HG03354 (cell line): ENCODE results near the gene PCDHGA3.
"Not testable (repeated sequence)": the region's sequence is repeated elsewhere in the genome, so short reads cannot be mapped to it uniquely, and the experiment has no call there.

Source experiments
- ATAC-seq: cut with Tn5 transposase; IDR thresholded peaks from one replicate; pipeline ENCODE4 v1.9.1; 2021; ENCODE audit warnings: mild to moderate bottlenecking; ENCODE audit not compliant: unreplicated experiment, poor library complexity, severe bottlenecking

Gene PCDHGA3

DNA sequence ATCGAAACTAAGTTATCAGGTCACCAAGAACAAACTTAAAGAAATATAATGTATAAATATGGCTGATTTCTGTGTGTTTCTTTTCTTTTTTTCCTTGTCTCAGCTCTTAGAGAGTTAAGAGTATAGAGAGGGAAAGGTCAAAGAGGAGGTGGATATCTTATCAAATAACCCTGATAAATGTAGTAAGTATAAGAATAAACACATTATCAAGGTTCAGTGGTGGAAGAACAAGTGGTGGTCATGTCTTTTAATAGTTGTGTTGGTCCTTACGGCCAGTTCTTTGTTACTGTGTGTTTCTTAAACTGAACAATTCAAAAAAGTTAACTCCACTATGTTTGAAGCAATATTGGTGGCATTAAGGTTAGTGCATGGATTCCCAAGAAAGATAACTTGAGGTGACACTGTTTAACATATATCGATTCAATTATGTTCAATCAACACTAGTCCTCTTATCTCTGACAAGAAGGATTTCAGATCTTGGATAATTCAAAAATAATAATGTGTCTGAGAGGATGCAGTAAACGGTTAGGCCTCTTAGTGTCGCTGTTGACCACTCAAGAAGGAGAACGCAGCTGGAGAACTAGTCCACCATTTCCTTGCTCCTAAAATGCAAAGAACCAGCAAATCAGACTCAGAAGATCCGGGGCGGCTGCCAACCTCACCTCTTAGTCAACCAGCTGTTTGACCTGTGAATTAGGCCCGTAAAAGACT, at the start of gene PCDHGA3:
Gene PCDHGA3 (plus strand): TSS at position 588 of the 711 bp plus-strand sequence. CDS start 205 bp downstream, outside the sequence.
- ATAC-seq, result no peak

GRCh38 chr5:141298376-141298775, 45.3 kb upstream of the PCDHGA3 start:
- ATAC-seq, result no peak

DNA sequence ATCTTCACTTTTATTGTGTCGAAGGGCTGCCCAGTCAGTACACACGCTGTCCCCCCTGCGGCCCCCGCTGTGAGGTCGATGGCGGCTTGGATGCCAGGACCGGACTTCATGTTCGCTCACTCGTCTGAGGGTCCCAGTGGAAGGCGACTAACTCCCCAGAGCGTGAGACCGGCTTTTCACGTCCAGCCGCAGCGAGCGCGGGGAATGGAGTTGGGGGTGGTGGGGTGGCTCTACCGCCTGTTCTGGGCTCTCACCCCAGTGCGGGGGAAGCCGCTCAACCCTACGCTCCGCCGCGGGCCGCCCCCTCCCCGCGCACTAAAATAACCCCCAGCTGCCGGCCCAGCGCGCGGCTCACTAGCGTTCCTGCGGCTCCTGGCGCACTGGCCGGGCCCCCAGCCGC, 39.9 kb upstream of the PCDHGA3 start, which contains the start of gene SLC25A2:
Gene SLC25A2 (minus strand): TSS at position 294 of the 400 bp plus-strand sequence. CDS start 184 bp downstream, at position 110.
- ATAC-seq, result no peak

DNA sequence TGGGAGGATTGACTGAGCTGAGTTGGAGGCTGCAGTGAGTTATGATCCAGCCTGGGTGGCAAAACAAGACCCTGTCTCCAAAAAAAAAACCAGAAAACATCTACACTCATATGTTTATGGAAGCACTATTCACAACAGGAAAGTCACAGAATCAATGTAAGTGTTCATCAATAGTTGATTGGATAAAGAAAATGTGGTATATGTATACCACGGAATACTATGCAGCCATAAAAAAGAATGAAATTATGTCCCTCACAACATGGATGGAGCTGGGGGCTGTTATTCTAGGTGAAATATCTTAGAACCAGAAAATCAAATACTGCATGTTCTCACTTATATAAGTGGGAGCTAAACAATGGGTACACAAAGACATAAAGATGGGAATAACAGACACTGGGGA, 37.0 kb upstream of the PCDHGA3 start:
- ATAC-seq, result no peak

GRCh38 chr5:141313711-141314110, 29.9 kb upstream of the PCDHGA3 start:
- no peak for ATAC-seq

DNA sequence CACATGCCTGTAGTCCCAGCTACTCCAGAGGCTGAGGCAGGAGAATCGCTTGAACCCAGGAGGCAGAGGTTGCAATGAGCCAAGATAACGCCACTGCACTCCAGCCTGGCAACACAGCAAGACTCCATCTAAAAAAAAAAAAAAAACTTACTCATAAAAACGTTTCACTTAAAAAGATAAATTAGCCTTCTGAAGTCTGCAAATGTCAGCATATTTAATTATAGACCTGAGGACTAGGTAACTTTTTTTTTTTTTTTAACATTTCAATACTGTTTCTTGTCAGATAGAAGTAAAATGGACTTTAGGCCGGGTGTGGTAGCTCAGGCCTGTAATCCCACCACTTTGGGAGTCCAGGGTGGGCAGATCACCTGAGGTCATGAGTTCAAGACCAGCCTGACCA, 26.7 kb upstream of the PCDHGA3 start:
- ATAC-seq, result not testable (repeated sequence)

- no peak for ATAC-seq
These were observed 24.4 kb upstream of the PCDHGA3 start for GRCh38 chr5:141319202-141319601.

DNA sequence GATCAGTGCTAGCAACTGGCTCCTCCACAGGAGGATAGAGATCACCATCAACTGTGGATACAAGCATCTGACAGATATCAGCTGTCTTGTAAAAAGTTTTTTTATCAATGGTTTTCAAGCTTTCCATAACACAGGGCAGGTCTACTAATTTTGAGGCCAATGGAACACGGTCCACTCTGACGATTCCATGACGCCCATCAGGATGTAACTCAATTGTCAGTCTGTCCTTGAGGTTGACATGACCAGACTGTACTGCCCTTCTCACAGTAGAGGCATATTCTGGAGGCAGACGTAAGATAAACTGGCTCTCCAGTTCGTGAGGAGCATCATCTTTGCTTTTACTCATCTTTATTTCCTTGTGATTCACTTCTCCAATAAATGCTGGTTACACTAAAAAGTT, 23.9 kb upstream of the PCDHGA3 start:
- no peak for ATAC-seq

DNA sequence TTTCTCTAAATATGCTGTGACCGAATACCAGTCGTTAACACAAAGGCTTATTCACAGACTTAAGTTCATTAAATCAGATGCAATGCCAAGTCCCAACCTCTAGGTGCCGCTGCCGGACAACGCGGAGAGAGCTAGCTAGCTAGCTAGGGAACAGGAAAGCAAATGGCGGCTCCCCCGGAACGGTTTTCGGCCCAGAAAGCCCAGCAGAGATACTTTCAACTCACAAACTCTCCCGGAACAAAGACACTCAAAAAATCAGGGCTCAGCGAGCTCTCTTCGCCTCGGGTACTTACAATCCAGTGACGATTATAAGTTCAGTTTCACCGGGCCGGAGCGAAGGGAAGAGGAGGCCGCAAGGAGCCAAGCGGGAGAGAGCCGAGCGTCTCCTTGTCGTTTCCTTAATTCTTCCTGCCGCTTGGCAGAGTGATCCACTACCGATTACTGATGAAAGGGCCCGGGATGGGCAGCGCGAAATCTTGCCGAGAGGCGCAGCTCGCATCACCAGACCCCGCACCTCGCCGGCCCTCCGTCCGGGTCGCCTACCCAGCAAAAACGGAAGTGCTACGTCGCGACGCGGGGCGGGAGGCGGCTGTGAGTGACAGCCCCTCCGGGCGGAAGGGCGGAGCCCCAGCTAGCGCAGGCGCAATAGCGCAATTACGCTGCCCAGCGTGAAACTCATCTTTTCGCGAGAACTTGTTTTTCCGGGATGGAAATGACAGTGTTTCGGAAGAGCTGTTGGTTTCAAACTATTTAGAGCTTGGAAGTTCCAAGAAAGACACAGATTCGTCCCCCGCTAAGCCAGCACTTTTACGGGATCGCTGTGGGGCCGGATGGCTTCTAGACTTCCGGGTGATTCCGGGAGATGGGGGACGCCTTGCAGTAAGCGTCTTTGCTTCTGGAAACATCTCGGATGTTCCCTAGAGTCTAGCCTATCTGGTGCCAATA, 23.1 kb upstream of the PCDHGA3 start, which contains the start of gene TAF7:
Gene TAF7 (minus strand): TSS at position 560 of the 945 bp plus-strand sequence. CDS start 740 bp downstream, outside the sequence.
- peak; percentile 96 for ATAC-seq

- no peak for ATAC-seq
These were observed 21.4 kb upstream of the PCDHGA3 start for GRCh38 chr5:141322261-141322660.

- ATAC-seq, result peak; percentile 91
These were observed 17.4 kb upstream of the PCDHGA3 start for GRCh38 chr5:141326088-141326854.

DNA sequence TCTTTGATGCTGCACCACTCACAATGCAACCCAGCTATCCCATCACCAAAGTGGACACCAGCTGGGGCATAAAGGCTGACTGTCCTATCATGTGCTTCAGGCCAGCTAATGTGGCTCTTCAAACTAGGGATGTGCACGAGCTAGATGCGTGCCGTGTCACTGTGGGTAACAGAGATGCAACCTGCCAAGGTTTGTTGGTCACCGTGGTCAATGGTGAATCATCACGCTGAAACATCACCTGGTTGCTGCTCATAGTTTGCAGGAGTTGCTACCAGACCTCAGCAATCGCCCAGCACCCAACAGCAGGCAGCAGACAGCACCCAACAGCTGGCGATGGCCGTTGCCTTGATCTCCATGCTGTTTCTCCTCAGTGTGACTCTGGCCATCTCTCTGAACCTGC, 15.4 kb upstream of the PCDHGA3 start:
- no peak for ATAC-seq

DNA sequence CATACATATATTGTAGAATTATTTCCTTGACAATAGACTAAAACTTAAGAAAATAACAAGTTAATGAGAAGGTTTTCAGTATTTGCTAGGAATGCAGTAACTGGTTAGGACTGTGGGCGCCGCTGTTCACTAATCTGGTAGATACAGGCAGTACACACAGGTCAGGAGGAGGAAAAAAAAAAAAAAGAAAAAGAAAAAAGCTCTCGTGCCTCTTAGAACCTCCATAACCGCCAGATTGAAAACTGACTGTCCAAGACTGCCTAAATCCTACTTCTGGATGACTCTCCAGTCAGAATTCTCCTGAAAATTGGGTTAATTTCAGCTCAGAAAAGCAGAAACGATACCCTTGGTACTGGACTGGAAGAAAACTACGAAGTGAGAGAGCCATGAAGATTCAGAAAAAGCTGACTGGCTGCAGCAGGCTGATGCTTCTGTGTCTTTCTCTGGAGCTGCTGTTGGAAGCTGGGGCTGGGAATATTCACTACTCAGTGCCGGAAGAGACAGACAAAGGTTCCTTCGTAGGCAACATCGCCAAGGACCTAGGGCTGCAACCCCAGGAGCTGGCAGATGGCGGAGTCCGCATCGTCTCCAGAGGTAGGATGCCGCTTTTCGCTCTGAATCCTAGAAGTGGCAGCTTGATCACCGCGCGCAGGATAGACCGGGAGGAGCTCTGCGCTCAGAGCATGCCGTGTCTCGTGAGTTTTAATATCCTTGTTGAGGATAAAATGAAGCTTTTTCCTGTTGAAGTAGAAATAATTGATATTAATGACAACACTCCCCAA, 13.1 kb upstream of the PCDHGA3 start, which contains the start of gene PCDHGA1:
Gene PCDHGA1 (plus strand): TSS at position 216 of the 782 bp plus-strand sequence.
- ATAC-seq, result no peak

DNA sequence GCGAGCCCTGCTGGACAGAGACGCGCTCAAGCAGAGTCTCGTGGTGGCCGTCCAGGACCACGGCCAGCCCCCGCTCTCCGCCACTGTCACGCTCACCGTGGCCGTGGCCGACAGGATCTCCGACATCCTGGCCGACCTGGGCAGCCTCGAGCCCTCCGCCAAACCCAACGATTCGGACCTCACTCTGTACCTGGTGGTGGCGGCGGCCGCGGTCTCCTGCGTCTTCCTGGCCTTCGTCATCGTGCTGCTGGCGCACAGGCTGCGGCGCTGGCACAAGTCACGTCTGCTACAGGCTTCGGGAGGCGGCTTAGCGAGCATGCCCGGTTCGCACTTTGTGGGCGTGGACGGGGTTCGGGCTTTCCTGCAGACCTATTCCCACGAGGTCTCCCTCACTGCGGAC, 11.1 kb upstream of the PCDHGA3 start:
- ATAC-seq, result not testable (repeated sequence)

DNA sequence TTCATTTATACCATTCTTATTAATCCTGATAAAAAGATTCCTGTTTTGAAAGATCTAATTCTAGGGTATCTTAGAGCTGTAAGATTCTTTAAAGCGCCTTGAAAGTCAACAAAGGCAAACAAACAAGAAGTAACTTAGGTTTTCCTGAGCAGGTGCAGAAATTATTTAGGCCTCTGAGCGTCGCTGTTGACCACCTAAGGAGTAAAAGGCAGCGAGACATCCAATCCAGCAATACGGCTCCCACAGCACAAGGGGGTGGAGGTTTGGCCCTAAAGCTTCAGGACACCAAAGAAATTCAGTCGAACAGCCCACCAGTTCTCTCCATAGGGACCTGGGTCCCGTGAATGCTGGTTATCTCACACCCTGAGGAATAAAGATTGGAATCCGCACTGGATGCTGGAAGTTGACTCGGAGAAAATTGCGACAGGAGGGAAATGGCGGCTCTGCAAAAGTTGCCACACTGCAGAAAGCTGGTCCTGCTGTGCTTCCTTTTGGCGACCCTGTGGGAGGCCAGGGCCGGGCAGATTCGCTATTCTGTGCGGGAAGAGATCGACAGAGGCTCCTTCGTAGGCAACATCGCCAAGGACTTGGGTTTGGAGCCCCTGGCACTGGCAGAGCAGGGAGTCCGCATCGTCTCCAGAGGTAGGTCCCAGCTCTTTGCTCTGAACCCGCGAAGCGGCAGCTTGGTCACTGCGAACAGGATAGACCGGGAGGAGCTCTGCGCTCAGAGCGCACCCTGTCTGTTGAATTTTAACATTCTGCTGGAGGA, 4.9 kb upstream of the PCDHGA3 start, which contains the start of gene PCDHGA2:
Gene PCDHGA2 (plus strand): TSS at position 223 of the 769 bp plus-strand sequence.
- no peak for ATAC-seq

- ATAC-seq, result not testable (repeated sequence)
These were observed 2.8 kb upstream of the PCDHGA3 start for GRCh38 chr5:141340781-141341354.

DNA sequence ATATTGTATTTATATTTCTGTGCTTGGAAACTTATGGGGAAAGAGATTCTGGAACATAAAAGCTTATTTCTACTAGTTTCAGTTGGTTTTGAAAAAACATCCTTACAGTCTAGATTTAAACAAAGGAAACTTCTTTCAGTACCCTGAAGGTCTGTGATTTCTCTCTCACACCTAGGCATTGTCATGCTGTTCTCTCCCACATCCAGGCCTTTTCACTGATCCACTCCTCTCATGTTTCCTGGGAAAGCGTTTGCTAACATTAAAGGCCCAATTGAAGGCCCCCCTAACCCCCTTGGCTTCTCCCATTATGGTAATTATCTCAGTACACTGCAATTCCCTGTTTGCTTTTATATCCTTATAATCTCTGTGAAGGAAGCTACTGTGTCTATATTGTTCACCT, 856 bp upstream of the PCDHGA3 start:
- ATAC-seq, result no peak

DNA sequence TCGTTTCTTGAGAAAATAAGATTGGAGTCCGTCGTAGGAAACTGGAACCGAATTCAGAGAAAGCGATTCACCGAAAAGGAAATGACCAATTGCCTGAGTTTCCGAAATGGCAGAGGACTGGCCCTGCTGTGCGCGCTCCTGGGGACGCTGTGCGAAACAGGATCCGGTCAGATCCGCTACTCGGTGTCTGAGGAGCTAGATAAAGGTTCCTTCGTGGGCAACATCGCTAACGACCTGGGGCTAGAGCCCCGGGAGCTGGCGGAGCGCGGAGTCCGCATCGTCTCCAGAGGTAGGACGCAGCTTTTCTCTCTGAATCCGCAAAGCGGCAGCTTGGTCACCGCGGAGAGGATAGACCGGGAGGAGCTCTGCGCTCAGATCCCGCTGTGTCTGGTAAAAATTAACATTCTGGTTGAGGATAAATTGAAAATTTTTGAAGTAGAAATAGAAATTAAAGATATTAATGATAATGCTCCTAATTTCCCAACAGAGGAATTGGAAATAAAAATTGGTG, 379 bp downstream of the PCDHGA3 start:
- no peak for ATAC-seq
